ENCODE results near the gene ARHGAP21. TPM values are rescaled to one million over a fixed set of nuclear protein-coding genes. Genes with fewer than 3 reads are reported as not detected.
"Not testable (repeated sequence)": the region's sequence is repeated elsewhere in the genome, so short reads cannot be mapped to it uniquely, and the experiment has no call there.

Gene ARHGAP21
- total RNA-seq, 2 donors from 2014 or later, result 95.6 to 101 TPM

DNA sequence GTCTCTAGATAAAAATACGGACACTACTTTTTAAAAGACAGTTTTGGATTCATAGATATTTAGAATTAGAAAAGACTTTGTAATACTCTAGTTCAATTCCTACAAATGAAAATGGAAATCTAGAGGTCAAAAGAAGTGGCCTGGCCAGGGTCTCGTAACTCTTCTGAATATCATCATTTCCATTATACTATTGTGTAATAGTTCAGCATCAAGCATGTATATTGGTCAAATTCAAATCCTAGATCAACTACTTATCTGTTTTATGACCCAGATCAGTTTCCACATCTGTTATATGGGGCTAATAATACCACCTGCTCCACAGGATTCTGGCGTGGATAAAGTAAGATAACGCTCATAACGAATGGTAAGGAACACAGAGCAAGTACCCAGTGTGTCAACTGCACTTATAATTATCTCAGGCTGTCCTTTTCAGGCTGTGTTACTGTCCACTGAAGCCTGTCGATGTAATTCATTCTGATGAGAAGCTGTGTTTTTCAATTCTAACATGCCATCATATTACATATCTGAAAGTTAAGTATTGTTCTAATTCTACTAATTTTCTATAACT, 54.3 kb downstream of the ARHGAP21 start:
- DNase-seq (ENCODE audit: low spot score), result no peak
- H3K9me3 ChIP-seq, result no peaks in the 10 kb centered on the region
- H3K4me3 ChIP-seq, result no peak overlapping the region
- no peak overlapping the region for H3K27ac ChIP-seq
- no peaks in the 10 kb centered on the region for H3K36me3 ChIP-seq
- no peaks in the 10 kb centered on the region for H3K27me3 ChIP-seq (replicated peaks; ENCODE audit: insufficient read depth)
- H3K4me1 ChIP-seq (ENCODE audit: control insufficient read depth in 1 of 2, low read depth in 2 of 2), result peaks cover 16 to 28% of the 10 kb centered on the region in 2 donors
- ATAC-seq (ENCODE audit: insufficient number of reproducible peaks, low FRiP score, low read depth), result no peak
- TF ChIP-seq, protein P1, sequence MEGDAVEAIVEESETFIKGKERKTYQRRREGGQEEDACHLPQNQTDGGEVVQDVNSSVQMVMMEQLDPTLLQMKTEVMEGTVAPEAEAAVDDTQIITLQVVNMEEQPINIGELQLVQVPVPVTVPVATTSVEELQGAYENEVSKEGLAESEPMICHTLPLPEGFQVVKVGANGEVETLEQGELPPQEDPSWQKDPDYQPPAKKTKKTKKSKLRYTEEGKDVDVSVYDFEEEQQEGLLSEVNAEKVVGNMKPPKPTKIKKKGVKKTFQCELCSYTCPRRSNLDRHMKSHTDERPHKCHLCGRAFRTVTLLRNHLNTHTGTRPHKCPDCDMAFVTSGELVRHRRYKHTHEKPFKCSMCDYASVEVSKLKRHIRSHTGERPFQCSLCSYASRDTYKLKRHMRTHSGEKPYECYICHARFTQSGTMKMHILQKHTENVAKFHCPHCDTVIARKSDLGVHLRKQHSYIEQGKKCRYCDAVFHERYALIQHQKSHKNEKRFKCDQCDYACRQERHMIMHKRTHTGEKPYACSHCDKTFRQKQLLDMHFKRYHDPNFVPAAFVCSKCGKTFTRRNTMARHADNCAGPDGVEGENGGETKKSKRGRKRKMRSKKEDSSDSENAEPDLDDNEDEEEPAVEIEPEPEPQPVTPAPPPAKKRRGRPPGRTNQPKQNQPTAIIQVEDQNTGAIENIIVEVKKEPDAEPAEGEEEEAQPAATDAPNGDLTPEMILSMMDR (IDR thresholded peaks at IDR 0.05), result no peak

DNA sequence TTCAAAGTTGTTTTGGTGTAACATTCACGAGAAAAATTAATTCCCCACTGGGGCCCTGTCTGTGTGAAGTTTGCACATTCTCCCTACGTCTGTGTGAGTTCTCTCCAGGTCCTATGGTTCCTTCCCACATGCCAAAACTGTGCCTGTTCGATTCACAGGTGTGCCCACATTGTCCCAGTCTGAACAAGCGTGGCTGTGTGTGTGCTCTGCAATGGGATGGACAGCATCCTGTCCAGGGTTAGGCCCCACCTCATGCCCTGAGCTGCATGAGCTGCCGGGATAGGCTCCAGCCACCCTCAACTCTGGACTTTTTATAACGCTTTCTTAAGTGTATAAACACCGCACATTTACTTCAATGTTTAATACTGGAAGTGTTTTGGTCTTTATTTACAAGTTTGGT, 55.4 kb downstream of the ARHGAP21 start:
- H3K4me3 ChIP-seq, result no peak overlapping the region
- H3K27ac ChIP-seq, result no peak overlapping the region
- no peaks in the 10 kb centered on the region for H3K9me3 ChIP-seq
- TF ChIP-seq, protein P1 (IDR thresholded peaks at IDR 0.05), result no peak
- H3K27me3 ChIP-seq (replicated peaks; ENCODE audit: insufficient read depth), result no peaks in the 10 kb centered on the region
- DNase-seq (ENCODE audit: low spot score) (no peak), ATAC-seq (ENCODE audit: insufficient number of reproducible peaks, low FRiP score, low read depth) (no peak)
- H3K36me3 ChIP-seq, result peaks cover 3% of the 10 kb centered on the region
- H3K4me1 ChIP-seq (ENCODE audit: control insufficient read depth in 1 of 2, low read depth in 2 of 2), result peaks cover 16 to 28% of the 10 kb centered on the region in 2 donors

DNA sequence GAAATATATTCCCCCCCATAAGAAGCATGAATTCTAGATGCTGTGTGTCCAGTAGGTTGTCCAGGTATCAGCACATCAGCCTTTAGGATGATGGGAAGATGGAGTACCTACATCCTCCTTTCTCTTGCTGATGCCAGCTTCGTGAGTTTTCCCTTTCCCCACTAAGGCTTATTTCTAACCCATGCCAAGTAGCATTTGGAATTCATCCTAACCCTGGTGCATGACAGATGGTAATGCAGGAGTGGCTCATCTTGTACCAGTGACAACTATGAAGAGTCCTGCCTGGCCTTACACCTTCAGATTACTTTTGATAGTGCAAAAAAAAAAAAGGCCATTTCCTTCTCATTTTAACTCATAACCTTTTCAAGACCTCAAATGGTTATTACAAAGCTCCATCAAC, 58.7 kb downstream of the ARHGAP21 start:
- TF ChIP-seq, protein P1 (IDR thresholded peaks at IDR 0.05), result no peak
- ATAC-seq (ENCODE audit: insufficient number of reproducible peaks, low FRiP score, low read depth) (no peak), DNase-seq (ENCODE audit: low spot score) (no peak)
- Histone ChIP-seq H3K27ac (no peak overlapping the region), H3K4me3 (no peak overlapping the region), H3K4me1 (ENCODE audit: control insufficient read depth in 1 of 2, low read depth in 2 of 2) (peaks cover 8 to 18% of the 10 kb centered on the region in 2 donors), H3K27me3 (replicated peaks; ENCODE audit: insufficient read depth) (no peaks in the 10 kb centered on the region), H3K9me3 (no peaks in the 10 kb centered on the region), H3K36me3 (peaks cover 3% of the 10 kb centered on the region)

DNA sequence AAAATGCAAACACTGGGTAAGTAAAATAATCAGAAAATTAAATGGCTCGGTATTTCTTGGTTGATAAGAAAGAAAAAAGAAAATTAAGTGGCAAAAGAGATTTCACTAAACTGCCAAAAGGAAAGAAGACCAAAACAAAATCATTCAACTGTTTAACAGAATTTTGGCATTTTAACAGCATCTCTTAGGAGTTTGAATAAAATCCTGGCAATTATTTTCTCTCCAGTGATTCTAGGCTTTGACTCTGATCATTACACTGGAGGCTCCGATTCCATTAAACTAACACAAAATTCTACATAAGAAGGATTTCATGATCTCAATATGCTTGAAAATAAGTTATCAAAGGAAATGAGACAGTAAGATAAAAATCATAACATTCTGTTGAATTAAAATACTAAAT, 62.3 kb downstream of the ARHGAP21 start:
- ATAC-seq (ENCODE audit: insufficient number of reproducible peaks, low FRiP score, low read depth) (no peak), DNase-seq (ENCODE audit: low spot score) (no peak)
- TF ChIP-seq, protein P1 (IDR thresholded peaks at IDR 0.05), result no peak
- Histone ChIP-seq H3K4me1 (ENCODE audit: control insufficient read depth in 1 of 2, low read depth in 2 of 2) (peaks cover 0 to 4% of the 10 kb centered on the region in 2 donors), H3K36me3 (peaks cover 3% of the 10 kb centered on the region), H3K27me3 (replicated peaks; ENCODE audit: insufficient read depth) (no peaks in the 10 kb centered on the region), H3K4me3 (no peak overlapping the region), H3K9me3 (no peaks in the 10 kb centered on the region), H3K27ac (no peak overlapping the region)

DNA sequence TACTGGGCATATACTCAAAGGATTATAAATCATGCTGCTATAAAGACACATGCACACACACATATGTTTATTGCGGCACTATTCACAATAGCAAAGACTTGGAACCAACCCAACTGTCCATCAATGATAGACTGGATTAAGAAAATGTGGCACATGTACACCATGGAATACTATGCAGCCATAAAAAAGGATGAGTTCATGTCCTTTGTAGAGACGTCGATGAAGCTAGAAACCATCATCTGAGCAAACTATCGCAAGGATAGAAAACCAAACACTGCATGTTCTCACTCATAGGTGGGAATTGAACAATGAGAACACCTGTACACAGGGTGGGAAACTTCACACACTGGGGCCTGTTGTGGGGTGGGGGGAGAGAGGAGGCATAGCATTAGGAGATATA, 65.4 kb downstream of the ARHGAP21 start:
- H3K4me1 ChIP-seq (ENCODE audit: control insufficient read depth in 1 of 2, low read depth in 2 of 2); H3K9me3 ChIP-seq; H3K27me3 ChIP-seq (replicated peaks; ENCODE audit: insufficient read depth); H3K27ac ChIP-seq; ATAC-seq (ENCODE audit: insufficient number of reproducible peaks, low FRiP score, low read depth); H3K36me3 ChIP-seq; H3K4me3 ChIP-seq; DNase-seq (ENCODE audit: low spot score): not testable (repeated sequence)

DNA sequence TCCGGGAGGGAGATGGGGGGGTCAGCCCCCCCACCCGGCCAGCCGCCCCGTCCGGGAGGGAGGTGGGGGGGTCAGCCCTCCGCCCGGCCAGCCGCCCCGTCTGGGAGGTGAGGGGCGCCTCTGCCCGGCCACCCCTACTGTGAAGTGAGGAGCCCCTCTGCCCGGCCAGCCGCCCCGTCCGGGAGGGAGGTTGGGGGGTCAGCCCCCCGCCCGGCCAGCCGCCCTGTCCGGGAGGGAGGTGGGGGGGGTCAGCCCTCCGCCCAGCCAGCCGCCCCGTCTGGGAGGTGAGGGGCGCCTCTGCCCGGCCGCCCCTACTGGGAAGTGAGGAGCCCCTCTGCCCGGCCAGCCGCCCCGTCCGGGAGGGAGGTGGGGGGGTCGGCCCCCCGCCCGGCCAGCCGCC, 67.4 kb downstream of the ARHGAP21 start:
- not testable (repeated sequence) for H3K9me3 ChIP-seq; ATAC-seq (ENCODE audit: insufficient number of reproducible peaks, low FRiP score, low read depth); H3K4me3 ChIP-seq

More for the DNA sequence above, 67.4 kb downstream of the ARHGAP21 start:
- not testable (repeated sequence) for H3K27ac ChIP-seq; H3K36me3 ChIP-seq; DNase-seq (ENCODE audit: low spot score); H3K27me3 ChIP-seq (replicated peaks; ENCODE audit: insufficient read depth)
- peaks cover 7 to 17% of the 10 kb centered on the region in 2 donors for H3K4me1 ChIP-seq (ENCODE audit: control insufficient read depth in 1 of 2, low read depth in 2 of 2)
